ENCODE results near the gene PHIP.

PHIP gene

DNA sequence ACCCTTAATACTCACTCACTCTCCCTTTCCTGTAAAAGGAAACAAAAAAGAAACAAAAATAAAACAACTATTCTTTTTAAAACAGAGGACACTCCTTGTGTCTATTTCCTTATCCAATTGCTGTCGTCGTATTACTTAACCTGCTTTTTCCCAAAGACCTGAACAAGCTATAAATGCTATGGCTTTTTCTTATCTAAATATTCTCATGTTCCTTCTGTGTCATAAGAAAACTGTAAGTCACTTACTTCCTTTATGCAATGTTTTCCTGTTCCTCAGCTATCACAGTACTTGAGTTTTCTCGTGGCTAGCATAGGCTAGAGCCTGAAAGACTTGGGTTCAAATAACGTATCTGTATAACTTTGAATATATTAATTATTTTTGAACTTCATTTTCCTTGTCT, 111.5 kb downstream of the PHIP start:
- Histone ChIP-seq H3K36me3 (ENCODE audit: control insufficient read depth, low read length) (peaks cover 86% of the 10 kb centered on the region), H3K4me3 (ENCODE audit: low read length) (no peak overlapping the region), H3K27me3 (ENCODE audit: control insufficient read depth, low read length) (no peaks in the 10 kb centered on the region), H4K20me1 (ENCODE audit: control insufficient read depth, insufficient read depth, low read depth, low read length) (no peaks in the 10 kb centered on the region), H3K79me2 (ENCODE audit: control insufficient read depth, low read length) (no peaks in the 10 kb centered on the region), H3K4me1 (ENCODE audit: control insufficient read depth, low read length) (no peaks in the 10 kb centered on the region), H3K27ac (ENCODE audit: low read depth, low read length) (no peak overlapping the region), H3K4me2 (ENCODE audit: low read length) (no peak overlapping the region), H3K9me2 (replicated peaks; ENCODE audit: control insufficient read depth, low read length) (no peaks in the 10 kb centered on the region), H3F3A (ENCODE audit: control insufficient read depth, insufficient read depth) (no peaks in the 10 kb centered on the region), H3K9me3 (ENCODE audit: control insufficient read depth, insufficient read depth, low read length) (no peaks in the 10 kb centered on the region)
- TF ChIP-seq EZH2phosphoT487 (IDR thresholded peaks at IDR 0.05; ENCODE audit: borderline replicate concordance, low read length) (no peak), CTCF (IDR thresholded peaks at IDR 0.05; ENCODE audit: low read depth, low read length, poor library complexity, severe bottlenecking) (no peak)

GRCh38 chr6:78962448-78962847, 115.6 kb downstream of the PHIP start:
- TF ChIP-seq EZH2phosphoT487 (IDR thresholded peaks at IDR 0.05; ENCODE audit: borderline replicate concordance, low read length) = no peak
- TF ChIP-seq CTCF (IDR thresholded peaks at IDR 0.05; ENCODE audit: low read depth, low read length, poor library complexity, severe bottlenecking) = no peak

DNA sequence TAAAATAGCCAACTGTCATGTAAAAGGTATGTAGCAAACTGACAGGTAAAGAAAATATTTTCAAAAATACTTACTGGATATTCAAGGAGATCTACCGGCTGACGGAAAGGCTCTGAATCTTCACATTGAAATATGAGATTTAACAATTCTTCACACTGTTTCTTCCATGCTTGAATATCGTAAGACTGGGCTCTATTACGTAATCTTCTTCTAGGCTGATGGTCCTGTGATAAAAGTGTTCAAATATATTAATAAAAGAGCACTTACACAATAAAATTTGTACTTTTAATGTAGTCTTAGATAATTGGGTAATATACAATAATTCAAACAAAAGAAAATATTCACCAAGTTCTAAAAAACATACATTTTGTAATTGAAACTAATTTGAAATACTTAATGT, 123.3 kb downstream of the PHIP start:
- H3K4me2 ChIP-seq (ENCODE audit: low read length) = no peak overlapping the region
- no peaks in the 10 kb centered on the region for H3K4me1 ChIP-seq (ENCODE audit: control insufficient read depth, low read length)
- no peaks in the 10 kb centered on the region for H3K9me3 ChIP-seq (ENCODE audit: control insufficient read depth, insufficient read depth, low read length)
- no peaks in the 10 kb centered on the region for H3K9me2 ChIP-seq (replicated peaks; ENCODE audit: control insufficient read depth, low read length)
- H3K79me2 ChIP-seq (ENCODE audit: control insufficient read depth, low read length) = no peaks in the 10 kb centered on the region
- no peaks in the 10 kb centered on the region for H3K27me3 ChIP-seq (ENCODE audit: control insufficient read depth, low read length)
- no peak overlapping the region for H3K27ac ChIP-seq (ENCODE audit: low read depth, low read length)
- TF ChIP-seq CTCF (IDR thresholded peaks at IDR 0.05; ENCODE audit: low read depth, low read length, poor library complexity, severe bottlenecking) (no peak), EZH2phosphoT487 (IDR thresholded peaks at IDR 0.05; ENCODE audit: borderline replicate concordance, low read length) (no peak)
- no peaks in the 10 kb centered on the region for H3F3A ChIP-seq (ENCODE audit: control insufficient read depth, insufficient read depth)
- peaks cover 98% of the 10 kb centered on the region for H3K36me3 ChIP-seq (ENCODE audit: control insufficient read depth, low read length)
- H3K4me3 ChIP-seq (ENCODE audit: low read length) = no peak overlapping the region
- no peaks in the 10 kb centered on the region for H4K20me1 ChIP-seq (ENCODE audit: control insufficient read depth, insufficient read depth, low read depth, low read length)

More at GRCh38 chr6:78962448-78962847, 115.6 kb downstream of the PHIP start:
- Histone ChIP-seq H3K4me3 (ENCODE audit: low read length) (no peak overlapping the region), H3K4me2 (ENCODE audit: low read length) (no peak overlapping the region), H4K20me1 (ENCODE audit: control insufficient read depth, insufficient read depth, low read depth, low read length) (no peaks in the 10 kb centered on the region), H3K9me3 (ENCODE audit: control insufficient read depth, insufficient read depth, low read length) (no peaks in the 10 kb centered on the region), H3K27me3 (ENCODE audit: control insufficient read depth, low read length) (no peaks in the 10 kb centered on the region), H3K36me3 (ENCODE audit: control insufficient read depth, low read length) (peaks cover 87% of the 10 kb centered on the region), H3K4me1 (ENCODE audit: control insufficient read depth, low read length) (no peaks in the 10 kb centered on the region), H3K27ac (ENCODE audit: low read depth, low read length) (no peak overlapping the region), H3F3A (ENCODE audit: control insufficient read depth, insufficient read depth) (no peaks in the 10 kb centered on the region), H3K79me2 (ENCODE audit: control insufficient read depth, low read length) (no peaks in the 10 kb centered on the region), H3K9me2 (replicated peaks; ENCODE audit: control insufficient read depth, low read length) (no peaks in the 10 kb centered on the region)
